ENCODE results near the gene SLC34A3. TPM values are rescaled to one million over a fixed set of nuclear protein-coding genes. Genes with fewer than 3 reads are reported as not detected.

Gene SLC34A3
- total and polyA plus RNA-seq, 3 experiments from 2014 or later = not detected

DNA sequence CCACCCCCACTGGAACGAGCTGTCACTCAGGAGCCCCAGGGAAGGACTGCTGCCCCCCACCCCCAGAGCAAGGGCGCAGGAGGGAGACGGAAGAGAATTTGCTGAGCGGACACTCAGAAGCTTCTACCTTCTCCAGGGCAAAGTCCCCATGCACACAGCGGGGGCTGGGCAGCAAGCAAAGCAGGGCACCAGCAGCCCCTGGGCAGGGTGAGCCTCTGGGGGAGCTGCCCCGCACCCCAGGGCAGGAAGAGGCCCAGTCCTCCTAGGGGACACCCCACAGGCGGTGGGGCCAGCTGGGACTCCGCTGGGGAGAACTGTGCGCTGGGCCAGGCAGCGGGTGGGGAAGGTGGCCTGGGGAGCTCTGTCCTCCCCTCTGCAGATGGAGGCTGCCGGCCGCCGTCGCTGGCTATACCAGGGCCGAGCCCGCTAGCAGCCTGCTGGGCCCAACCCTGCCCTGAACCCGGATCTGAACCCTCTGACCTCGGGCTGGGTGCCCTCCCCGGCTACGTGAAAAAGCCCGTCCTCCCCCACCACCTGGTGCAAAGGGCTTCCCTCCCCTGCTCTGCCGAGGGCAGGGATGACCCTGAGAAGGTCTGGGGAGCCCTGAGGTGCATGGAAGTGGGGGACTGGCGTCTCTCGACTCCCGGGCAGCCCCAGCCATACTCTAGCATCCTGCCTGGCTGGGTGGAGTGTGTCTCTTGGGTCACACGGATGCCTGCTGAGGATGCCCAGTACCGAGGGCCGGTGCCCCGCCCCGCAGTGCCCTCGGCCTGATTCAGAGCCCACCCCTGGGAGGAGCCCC, 597 bp upstream of the SLC34A3 start:
- no peak overlapping the region for H3K27ac ChIP-seq (ENCODE audit: low read depth, low read length)
- CTCF ChIA-PET = interaction anchor here (1.7 kb wide), 1 partner anchor 9 kb away, joined by 4 read pairs; no protein-coding TSS in a partner anchor
- Mint-ChIP-seq H3K4me3 (no peak overlapping the region), H3K4me1 (peaks cover 3 to 5% (median 4%) of the 10 kb centered on the region in 3 donors), H3K27ac (peak overlapping the region in 1 of 8 donors; percentile 65), H3K9me3 (no peaks in the 10 kb centered on the region), H3K27me3 (peaks cover 2 to 13% of the 10 kb centered on the region in 2 donors), H3K36me3 (no peaks in the 10 kb centered on the region)
- H3K4me1 ChIP-seq (ENCODE audit: insufficient read depth, low read length) = no peaks in the 10 kb centered on the region
- H3K9me3 ChIP-seq (ENCODE audit: low read length) = no peaks in the 10 kb centered on the region
- no peak for DNase-seq
- POLR2A ChIA-PET = no interaction called here
- H3K36me3 ChIP-seq (ENCODE audit: insufficient read depth, low read length) = no peaks in the 10 kb centered on the region
- no peak overlapping the region for H3K4me3 ChIP-seq (ENCODE audit: low read length)
- H3K27me3 ChIP-seq (ENCODE audit: insufficient read depth, low read length, poor library complexity, severe bottlenecking) = no peaks in the 10 kb centered on the region

DNA sequence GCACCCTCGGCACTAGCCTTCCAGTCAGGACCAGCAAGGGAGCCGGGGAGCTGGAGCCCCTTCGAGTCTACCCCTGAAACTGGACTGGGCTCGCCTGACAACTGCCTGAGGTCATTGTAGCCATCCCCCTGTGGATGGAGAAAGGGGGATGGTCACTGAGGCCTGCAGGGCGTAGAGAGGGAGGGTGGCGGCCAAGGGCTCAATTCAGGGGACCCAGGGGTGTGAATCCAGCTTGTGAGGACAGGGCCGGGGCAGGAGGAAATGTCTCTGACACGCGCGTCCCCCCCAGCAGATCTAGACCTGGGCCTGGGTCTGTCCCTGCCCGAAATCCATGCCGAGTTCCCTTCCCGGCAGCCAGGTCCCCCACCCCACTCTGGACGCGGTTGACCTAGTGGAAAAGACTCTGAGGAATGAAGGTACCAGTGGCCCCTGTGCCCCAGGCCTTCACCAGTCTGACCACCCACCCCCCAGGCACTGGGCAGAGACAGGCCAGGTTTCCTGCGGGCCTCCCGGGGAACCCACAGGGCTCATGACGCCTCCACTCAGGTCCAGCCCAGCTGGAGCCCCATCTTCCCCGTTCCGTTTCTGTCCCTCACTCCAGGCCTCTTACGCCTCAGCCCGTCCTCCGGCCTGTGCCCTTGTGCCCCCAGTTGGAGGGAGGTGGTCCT, 805 bp downstream of the SLC34A3 start:
- no peaks in the 10 kb centered on the region for H3K9me3 Mint-ChIP-seq
- Histone ChIP-seq H3K27me3 (ENCODE audit: insufficient read depth, low read length, poor library complexity, severe bottlenecking) (no peaks in the 10 kb centered on the region), H3K36me3 (ENCODE audit: insufficient read depth, low read length) (no peaks in the 10 kb centered on the region), H3K4me1 (ENCODE audit: insufficient read depth, low read length) (peaks cover 6% of the 10 kb centered on the region), H3K9me3 (ENCODE audit: low read length) (no peaks in the 10 kb centered on the region), H3K27ac (ENCODE audit: low read depth, low read length) (no peak overlapping the region), H3K4me3 (ENCODE audit: low read length) (no peak overlapping the region)
- peaks cover 2 to 15% of the 10 kb centered on the region in 2 donors for H3K27me3 Mint-ChIP-seq
- H3K36me3 Mint-ChIP-seq = no peaks in the 10 kb centered on the region
- H3K27ac Mint-ChIP-seq = no peak overlapping the region
- peaks cover 2 to 10% (median 4%) of the 10 kb centered on the region in 3 donors for H3K4me1 Mint-ChIP-seq
- H3K4me3 Mint-ChIP-seq = no peak overlapping the region
- DNase-seq = no peak
- POLR2A ChIA-PET = no interaction called here
- CTCF ChIA-PET = interaction anchor here (0.6 kb wide), 1 partner anchor 185 kb away, joined by 4 read pairs; no protein-coding TSS in a partner anchor

DNA sequence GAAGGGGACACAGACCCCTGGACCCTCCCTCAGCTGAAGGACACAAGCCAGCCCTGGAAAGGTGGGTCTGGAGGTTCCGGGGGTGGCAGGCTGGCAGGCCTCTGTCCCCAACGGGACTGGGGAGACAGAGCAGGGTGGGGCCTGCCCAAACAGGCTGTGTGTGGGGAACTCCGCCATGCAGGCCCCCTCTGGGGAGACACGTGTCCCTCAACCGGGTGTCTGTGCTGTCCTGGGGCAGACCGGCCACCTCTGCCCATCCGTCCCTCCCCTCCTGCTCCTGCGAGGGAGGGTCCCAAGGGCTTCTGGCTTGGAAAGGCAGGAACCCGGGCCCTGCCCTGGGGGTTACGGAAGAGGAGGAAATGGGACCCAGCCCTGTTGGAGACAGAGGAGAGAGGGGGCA, 1.4 kb downstream of the SLC34A3 start:
- ChIA-PET POLR2A (no interaction called here), CTCF (no interaction called here)
- Mint-ChIP-seq H3K27ac (no peak overlapping the region), H3K36me3 (no peaks in the 10 kb centered on the region), H3K9me3 (no peaks in the 10 kb centered on the region), H3K27me3 (peaks cover 2 to 15% of the 10 kb centered on the region in 2 donors), H3K4me1 (peaks cover 2 to 14% (median 4%) of the 10 kb centered on the region in 3 donors), H3K4me3 (no peak overlapping the region)
- H3K27ac ChIP-seq (ENCODE audit: low read depth, low read length) = no peak overlapping the region
- no peak overlapping the region for H3K4me3 ChIP-seq (ENCODE audit: low read length)
- no peaks in the 10 kb centered on the region for H3K9me3 ChIP-seq (ENCODE audit: low read length)
- H3K36me3 ChIP-seq (ENCODE audit: insufficient read depth, low read length) = no peaks in the 10 kb centered on the region
- H3K4me1 ChIP-seq (ENCODE audit: insufficient read depth, low read length) = peaks cover 12% of the 10 kb centered on the region
- no peaks in the 10 kb centered on the region for H3K27me3 ChIP-seq (ENCODE audit: insufficient read depth, low read length, poor library complexity, severe bottlenecking)
- no peak for DNase-seq

DNA sequence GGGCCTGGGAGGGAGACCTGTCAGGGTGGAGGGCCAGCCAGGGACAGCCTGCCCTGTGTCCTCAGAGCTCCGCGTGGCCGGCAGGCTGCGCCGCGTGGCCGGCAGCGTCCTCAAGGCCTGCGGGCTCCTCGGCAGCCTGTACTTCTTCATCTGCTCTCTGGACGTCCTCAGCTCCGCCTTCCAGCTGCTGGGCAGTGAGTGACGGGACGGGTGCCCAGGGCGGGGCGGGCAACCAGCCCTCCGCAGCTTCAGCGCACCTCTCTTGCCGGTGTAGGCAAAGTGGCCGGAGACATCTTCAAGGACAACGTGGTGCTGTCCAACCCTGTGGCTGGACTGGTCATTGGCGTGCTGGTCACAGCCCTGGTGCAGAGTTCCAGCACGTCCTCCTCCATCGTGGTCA, 1.8 kb downstream of the SLC34A3 start:
- Histone ChIP-seq H3K4me3 (ENCODE audit: low read length) (no peak overlapping the region), H3K27ac (ENCODE audit: low read depth, low read length) (no peak overlapping the region), H3K36me3 (ENCODE audit: insufficient read depth, low read length) (no peaks in the 10 kb centered on the region), H3K9me3 (ENCODE audit: low read length) (no peaks in the 10 kb centered on the region), H3K27me3 (ENCODE audit: insufficient read depth, low read length, poor library complexity, severe bottlenecking) (no peaks in the 10 kb centered on the region), H3K4me1 (ENCODE audit: insufficient read depth, low read length) (peaks cover 12% of the 10 kb centered on the region)
- no peak overlapping the region for H3K4me3 Mint-ChIP-seq
- ChIA-PET POLR2A (no interaction called here), CTCF (no interaction called here)
- peaks cover 2 to 14% of the 10 kb centered on the region in 2 donors for H3K27me3 Mint-ChIP-seq
- no peaks in the 10 kb centered on the region for H3K36me3 Mint-ChIP-seq
- peaks cover 2 to 12% (median 3%) of the 10 kb centered on the region in 3 donors for H3K4me1 Mint-ChIP-seq
- DNase-seq = no peak
- no peak overlapping the region for H3K27ac Mint-ChIP-seq
- no peaks in the 10 kb centered on the region for H3K9me3 Mint-ChIP-seq

DNA sequence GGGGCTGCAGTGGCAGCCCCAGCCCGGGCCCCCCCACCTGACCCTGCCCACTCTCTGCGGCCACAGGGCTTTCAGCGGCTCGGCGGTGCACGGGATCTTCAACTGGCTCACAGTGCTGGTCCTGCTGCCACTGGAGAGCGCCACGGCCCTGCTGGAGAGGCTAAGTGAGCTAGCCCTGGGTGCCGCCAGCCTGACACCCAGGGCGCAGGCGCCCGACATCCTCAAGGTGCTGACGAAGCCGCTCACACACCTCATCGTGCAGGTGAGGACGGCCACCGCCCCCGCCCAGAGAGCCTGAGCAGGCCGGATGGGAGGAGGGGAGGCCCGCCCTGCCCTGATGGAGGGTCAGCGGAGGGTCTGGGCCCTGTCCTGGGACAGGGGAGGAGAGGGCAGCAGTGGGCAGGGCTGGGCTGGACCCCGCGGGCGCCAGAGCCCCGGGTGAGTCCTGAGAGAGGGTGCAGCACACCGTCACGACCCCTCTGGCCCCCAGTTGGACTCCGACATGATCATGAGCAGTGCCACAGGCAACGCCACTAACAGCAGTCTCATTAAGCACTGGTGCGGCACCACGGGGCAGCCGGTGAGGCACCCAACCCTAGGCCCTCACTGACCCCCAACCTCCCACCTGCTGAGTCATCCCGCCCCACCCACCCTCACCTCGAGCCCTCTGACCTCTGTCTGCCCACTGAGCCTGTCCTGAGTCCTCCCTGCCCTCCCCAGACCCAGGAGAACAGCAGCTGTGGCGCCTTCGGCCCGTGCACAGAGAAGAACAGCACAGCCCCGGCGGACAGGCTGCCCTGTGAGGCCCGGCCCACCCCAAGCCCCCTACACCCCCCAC, 2.7 kb downstream of the SLC34A3 start:
- peaks cover 0 to 11% of the 10 kb centered on the region in 2 donors for H3K27me3 Mint-ChIP-seq
- H3K36me3 ChIP-seq (ENCODE audit: insufficient read depth, low read length) = no peaks in the 10 kb centered on the region
- no peaks in the 10 kb centered on the region for H3K9me3 Mint-ChIP-seq
- peaks cover 0 to 13% (median 1%) of the 10 kb centered on the region in 3 donors for H3K4me1 Mint-ChIP-seq
- H3K9me3 ChIP-seq (ENCODE audit: low read length) = no peaks in the 10 kb centered on the region
- H3K4me1 ChIP-seq (ENCODE audit: insufficient read depth, low read length) = peaks cover 12% of the 10 kb centered on the region
- no peak overlapping the region for H3K27ac ChIP-seq (ENCODE audit: low read depth, low read length)
- ChIA-PET POLR2A (no interaction called here), CTCF (no interaction called here)
- no peaks in the 10 kb centered on the region for H3K27me3 ChIP-seq (ENCODE audit: insufficient read depth, low read length, poor library complexity, severe bottlenecking)
- no peaks in the 10 kb centered on the region for H3K36me3 Mint-ChIP-seq
- no peak for DNase-seq
- no peak overlapping the region for H3K4me3 Mint-ChIP-seq
- H3K4me3 ChIP-seq (ENCODE audit: low read length) = no peak overlapping the region
- H3K27ac Mint-ChIP-seq = no peak overlapping the region

DNA sequence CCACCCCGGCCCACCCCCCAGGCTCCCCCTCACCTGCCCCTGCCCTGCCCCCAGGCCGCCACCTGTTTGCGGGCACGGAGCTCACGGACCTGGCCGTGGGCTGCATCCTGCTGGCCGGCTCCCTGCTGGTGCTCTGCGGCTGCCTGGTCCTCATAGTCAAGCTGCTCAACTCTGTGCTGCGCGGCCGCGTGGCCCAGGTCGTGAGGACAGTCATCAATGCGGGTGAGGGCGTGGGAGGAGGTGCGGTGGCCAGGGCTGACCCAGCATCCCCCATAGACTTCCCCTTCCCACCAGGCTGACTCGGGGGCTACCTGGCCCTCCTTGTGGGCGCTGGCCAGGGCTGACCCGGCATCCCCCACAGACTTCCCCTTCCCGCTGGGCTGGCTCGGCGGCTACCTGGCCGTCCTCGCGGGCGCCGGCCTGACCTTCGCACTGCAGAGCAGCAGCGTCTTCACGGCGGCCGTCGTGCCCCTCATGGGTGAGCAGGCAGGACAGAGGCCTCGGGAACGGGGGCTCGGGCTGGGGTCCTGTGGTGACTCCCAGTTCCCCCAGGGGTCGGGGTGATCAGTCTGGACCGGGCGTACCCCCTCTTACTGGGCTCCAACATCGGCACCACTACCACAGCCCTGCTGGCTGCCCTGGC, 3.5 kb downstream of the SLC34A3 start:
- H3K4me1 Mint-ChIP-seq = peaks cover 1 to 20% (median 5%) of the 10 kb centered on the region in 3 donors
- H3K36me3 ChIP-seq (ENCODE audit: insufficient read depth, low read length) = no peaks in the 10 kb centered on the region
- no peak overlapping the region for H3K4me3 Mint-ChIP-seq
- peaks cover 0 to 11% of the 10 kb centered on the region in 2 donors for H3K27me3 Mint-ChIP-seq
- no peak overlapping the region for H3K4me3 ChIP-seq (ENCODE audit: low read length)
- POLR2A ChIA-PET = no interaction called here
- H3K9me3 Mint-ChIP-seq = no peaks in the 10 kb centered on the region
- H3K27me3 ChIP-seq (ENCODE audit: insufficient read depth, low read length, poor library complexity, severe bottlenecking) = no peaks in the 10 kb centered on the region
- no peak overlapping the region for H3K27ac ChIP-seq (ENCODE audit: low read depth, low read length)
- CTCF ChIA-PET = interaction anchor here (1.6 kb wide), 1 partner anchor 9 kb away, joined by 4 read pairs; the partner anchor contains the start of gene CYSRT1
- no peak for DNase-seq
- H3K4me1 ChIP-seq (ENCODE audit: insufficient read depth, low read length) = peaks cover 12% of the 10 kb centered on the region
- H3K9me3 ChIP-seq (ENCODE audit: low read length) = no peaks in the 10 kb centered on the region
- H3K27ac Mint-ChIP-seq = no peak overlapping the region
- H3K36me3 Mint-ChIP-seq = no peaks in the 10 kb centered on the region

DNA sequence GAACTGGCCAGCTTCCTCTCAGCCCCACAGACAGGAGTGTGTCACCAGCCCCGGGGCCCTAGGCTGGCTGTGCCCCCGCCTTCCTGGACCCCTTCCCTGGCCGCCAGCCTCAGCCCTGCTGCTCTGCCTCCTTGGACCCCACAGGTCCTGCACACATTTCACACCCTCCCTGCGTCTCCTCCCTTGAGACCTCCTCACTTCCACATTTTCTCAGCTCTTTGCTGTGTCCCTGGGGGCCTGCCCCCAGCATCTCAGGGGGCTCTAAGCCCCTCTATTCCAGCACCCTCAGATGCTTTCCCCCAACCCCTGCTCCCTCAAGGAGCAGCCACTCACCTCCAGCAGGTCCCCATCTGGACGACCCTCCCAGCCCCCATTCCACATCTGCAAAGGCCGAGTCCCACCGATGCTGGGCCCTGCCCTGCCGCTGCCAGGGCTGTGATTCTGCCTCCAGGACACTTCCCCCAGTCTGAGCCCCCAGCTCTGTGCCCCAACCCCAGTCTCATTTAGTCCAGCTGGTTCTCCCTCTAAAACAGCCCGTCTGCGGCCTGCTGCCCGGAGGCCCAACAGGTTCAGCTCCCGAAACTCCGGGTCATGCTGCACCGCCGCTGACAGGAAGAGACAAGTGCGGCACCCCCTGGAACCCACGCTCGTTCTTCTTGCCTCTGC, 4.2 kb downstream of the SLC34A3 start:
- no peak overlapping the region for H3K27ac ChIP-seq (ENCODE audit: low read depth, low read length)
- H3K4me1 Mint-ChIP-seq = peaks cover 1 to 25% (median 6%) of the 10 kb centered on the region in 3 donors
- H3K4me3 Mint-ChIP-seq = no peak overlapping the region
- no peaks in the 10 kb centered on the region for H3K36me3 ChIP-seq (ENCODE audit: insufficient read depth, low read length)
- no peaks in the 10 kb centered on the region for H3K27me3 ChIP-seq (ENCODE audit: insufficient read depth, low read length, poor library complexity, severe bottlenecking)
- no peak overlapping the region for H3K4me3 ChIP-seq (ENCODE audit: low read length)
- no peaks in the 10 kb centered on the region for H3K9me3 Mint-ChIP-seq
- H3K4me1 ChIP-seq (ENCODE audit: insufficient read depth, low read length) = peaks cover 12% of the 10 kb centered on the region
- no peaks in the 10 kb centered on the region for H3K9me3 ChIP-seq (ENCODE audit: low read length)
- no peak for DNase-seq
- ChIA-PET POLR2A (no interaction called here), CTCF (interaction anchor here (1.6 kb wide), 1 partner anchor 10 kb away, joined by 4 read pairs; the partner anchor contains the start of gene CYSRT1)
- H3K27me3 Mint-ChIP-seq = peaks cover 0 to 11% of the 10 kb centered on the region in 2 donors
- H3K36me3 Mint-ChIP-seq = no peaks in the 10 kb centered on the region
- H3K27ac Mint-ChIP-seq = no peak overlapping the region
